Stimulated activated CD8-positive, alpha-beta memory T cell treated with anti-CD3 and anti-CD28 coated beads, Interleukin-2, amount 100 ng/mL, for 48 hours (primary cell): ENCODE measurements around the gene HRC.
"Not testable (repeated sequence)": the region's sequence is repeated elsewhere in the genome, so short reads cannot be mapped to it uniquely, and the experiment has no call there.

Experiments
- DNase-seq, 2 donors: peaks; one replicate each; pipeline ENCODE4 v3.0.0-alpha.2; 2020; ENCODE audit warnings: low read depth in 2 of 2

HRC gene

DNA sequence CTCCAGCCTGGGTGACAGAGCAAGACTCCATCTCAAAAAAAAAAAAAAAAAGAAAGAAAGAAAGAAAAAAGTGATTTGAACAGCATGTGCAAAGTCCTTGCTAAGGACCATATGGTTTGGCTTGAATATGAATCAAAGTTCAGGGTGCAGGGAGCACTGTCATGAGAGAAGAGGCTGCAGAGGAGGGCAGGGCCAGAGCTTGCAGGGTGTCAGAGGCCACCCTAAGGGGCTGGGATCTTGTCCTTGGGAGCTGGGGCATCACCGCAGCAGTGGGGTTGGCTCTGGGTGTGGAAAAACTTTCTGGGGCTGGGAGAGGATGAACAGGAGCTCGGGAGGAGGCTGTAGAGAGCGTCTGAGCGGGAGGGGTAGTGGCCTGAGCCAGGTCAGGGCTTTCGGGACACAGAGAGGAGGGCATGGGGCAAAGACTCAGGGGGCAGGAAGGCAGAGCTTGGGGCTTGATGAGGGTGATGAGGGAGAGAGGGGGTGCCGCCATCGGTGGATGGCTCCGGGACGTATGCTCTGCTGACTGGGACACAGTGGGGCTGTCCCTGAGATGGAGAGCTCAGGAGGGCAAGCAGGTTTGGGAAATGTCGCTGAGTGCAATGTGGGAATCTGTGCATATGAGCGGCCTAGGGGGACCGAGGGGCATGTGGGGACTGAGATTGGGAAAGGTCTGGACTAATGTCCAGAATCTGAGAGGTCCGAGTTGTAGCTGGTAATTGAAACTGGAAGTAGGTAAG, 5.4 kb upstream of the HRC start:
- no peak for DNase-seq

DNA sequence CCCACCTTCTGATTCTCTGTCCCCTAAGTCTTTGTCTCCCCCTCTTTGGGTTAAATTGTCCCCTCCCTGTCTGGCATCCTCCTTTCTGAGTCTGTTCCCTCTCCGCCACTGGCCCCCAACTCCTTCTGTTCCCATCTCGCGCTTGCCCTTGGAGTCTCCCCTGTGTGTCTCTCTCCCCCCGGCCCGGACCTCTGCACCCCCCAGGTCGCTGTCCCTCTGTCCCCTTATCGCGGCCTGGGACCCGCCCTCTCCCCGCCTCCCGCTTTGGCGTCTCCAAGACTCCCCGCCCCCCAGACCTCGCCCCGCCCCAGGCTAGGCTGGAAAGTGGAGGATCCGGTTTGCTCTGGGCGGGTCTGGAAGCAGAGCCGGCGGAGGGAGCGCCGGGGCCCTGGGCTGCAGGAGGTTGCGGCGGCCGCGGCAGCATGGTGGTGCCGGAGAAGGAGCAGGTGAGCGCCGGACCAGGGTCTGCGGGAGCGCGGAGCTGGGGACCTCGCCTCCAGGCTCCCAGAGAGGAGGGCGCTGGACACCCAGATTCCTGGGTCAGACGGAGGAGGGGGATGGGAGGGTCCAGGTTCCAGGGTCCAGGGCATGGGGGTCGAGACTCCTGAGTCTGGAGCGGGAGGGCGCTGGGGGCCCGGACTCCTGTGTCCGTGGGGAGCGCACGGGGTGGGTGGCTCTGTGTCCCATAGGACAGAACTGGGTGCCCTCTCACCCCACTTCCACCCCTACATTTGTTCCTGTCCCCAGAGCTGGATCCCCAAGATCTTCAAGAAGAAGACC, 2.4 kb upstream of the HRC start, which contains the start of gene TRPM4:
Gene TRPM4 (plus strand): TSS at position 348 of the 780 bp plus-strand sequence. CDS start 75 bp downstream, at position 423.
- peak; percentile 30 to 53 for DNase-seq

DNA sequence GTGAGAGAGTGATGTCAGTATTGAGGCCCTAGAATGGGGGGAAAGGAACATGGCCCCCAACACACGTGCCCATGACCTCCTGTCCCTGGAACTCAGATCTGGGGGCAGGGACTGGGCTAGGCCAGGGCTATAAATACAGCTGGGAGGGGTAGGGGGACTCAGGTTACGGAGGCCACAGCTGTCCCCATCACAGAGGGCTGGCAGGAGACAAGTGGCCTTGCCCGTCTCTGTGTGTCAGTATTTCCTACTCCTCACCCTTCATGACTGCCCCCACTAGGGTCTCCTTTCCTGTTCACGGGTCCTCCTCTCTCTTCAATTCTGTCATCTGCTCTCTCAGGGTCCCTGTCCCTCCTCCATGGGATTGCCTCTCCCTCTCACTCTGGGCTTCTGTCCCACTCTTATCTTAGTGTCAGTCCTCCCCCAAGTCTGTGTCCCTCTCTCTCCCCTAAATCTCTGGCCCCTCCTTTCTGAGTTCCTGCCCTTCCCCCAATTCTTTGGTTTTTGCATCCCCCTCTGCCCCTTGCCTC, 687 bp upstream of the HRC start:
- no peak for DNase-seq

DNA sequence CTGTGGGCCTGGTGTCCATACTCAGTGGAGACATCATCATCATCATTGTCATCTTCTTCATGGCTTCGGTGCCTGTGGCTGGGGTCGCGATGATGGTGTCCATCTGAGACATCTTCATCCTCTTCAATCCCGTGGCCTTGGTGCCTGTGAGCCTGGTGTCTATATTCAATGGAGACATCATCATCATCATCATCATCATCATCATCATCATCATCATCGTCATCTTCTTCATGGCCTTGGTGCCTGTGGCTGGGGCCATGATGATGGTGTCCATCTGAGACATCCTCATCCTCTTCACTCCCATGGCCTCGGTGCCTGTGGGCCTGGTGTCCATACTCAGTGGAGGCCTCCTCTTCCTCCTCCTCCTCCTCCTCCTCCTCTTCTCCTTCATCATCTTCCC, 917 bp downstream of the HRC start:
- DNase-seq, result no peak

DNA sequence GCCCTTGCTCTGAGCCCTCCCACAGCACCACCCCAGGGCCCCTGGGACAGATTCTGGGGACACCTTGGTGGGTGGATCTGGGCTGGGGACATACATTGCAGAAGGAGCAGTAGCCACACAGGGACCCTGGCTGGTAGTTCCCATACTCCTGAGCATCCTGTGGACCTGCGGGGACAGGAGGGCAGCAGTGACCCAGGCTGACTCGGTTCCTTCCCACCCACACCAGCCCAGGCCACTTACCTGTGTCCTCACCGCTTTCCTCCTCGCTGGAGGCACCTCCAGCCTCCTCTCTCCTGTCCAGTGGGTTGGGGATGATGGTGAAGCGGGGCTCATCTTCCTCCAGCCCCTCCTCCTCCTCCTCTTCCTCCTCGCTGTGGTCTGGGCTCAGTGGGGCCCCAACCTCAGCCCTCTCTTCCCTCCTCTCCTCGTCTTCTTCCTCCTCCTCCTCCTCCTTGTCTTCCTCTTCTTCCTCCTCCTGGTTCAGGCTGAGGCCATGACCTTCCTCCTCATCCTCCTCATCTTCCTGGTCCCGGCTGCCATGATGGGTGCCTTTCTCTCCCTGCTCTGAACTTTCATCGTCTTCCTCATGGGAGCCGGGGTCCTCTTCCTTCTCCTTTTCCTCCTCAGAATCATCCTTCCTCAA, 1.9 kb downstream of the HRC start:
- DNase-seq, result no peak

DNA sequence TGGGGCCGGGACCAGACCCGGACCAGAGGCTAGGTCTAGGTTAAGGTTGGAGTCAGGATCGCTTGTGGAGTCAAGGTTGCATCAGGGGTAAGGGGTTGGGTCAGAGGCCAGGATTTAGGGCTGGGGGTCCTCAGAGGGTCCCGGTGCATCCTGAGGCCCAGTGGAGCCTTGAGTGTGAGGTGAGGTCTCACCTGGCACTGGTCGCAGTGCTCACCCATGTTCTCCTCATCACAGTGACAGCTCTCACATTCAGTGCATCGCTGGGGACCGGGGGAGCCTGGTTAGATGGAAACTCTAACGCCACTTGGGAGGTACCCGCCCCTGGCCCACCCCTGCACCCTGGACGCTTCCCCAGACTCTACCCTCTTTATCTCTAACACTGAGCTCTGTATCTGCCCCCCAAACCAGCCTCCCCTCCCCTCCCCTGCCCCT, 3.1 kb downstream of the HRC start:
- DNase-seq, result no peak

DNA sequence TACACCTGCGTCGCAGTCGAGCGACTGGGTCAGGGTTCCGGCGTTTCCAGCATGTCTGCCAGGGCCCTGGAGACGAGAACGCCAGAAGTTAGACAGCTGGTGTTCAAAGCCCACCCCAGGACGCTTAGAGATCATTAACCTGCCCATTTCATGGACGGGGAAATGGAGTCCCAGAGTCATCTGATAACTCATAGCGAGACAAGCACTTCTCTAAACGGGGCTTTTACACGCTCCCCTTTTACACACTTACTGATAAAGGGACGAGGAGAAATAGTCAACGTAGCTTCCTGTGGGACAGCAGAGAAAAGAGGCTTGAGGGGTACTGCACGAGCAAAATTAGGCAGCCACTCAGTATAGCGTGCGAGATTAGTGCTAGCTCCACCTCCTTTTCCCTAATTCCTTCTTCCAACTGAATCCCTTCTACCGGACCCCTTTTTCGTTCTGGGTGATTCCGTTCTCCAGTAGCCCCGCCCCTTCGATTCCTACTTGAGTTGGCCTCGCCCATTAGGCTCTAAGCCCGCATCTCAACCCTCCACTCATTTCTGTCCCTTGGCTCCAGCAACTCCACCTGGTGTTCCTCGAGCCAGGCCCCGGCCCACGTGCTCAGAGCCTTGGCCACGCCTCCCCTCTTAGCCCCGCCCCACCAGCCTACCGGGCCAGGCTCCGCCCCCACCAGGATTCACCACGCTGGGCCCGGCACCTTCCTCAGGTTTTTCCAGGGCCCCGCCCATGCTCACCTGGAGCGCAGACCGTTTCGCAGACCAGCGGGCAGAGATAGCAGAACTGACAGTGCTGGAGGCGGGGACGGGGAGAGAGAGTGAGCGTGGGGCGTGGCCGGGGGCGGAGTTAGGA, 3.7 kb downstream of the HRC start:
- peak in 1 of 2 donors; percentile 30 for DNase-seq

DNA sequence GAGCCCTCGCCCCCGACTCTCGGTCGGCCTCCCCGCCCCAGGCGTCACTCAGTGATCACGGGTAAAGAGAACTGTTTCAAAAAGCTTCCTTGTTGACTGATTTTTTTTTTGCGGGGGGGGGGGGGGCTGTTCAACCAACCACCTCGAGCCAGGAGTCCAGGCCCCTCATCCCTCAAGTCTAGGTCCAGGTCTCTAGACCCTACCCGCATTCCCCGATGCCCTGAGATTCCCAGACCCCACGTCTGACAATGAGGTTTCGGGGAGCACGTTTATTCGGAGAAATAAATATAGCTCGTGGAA, 4.3 kb downstream of the HRC start:
- DNase-seq, result no peak

DNA sequence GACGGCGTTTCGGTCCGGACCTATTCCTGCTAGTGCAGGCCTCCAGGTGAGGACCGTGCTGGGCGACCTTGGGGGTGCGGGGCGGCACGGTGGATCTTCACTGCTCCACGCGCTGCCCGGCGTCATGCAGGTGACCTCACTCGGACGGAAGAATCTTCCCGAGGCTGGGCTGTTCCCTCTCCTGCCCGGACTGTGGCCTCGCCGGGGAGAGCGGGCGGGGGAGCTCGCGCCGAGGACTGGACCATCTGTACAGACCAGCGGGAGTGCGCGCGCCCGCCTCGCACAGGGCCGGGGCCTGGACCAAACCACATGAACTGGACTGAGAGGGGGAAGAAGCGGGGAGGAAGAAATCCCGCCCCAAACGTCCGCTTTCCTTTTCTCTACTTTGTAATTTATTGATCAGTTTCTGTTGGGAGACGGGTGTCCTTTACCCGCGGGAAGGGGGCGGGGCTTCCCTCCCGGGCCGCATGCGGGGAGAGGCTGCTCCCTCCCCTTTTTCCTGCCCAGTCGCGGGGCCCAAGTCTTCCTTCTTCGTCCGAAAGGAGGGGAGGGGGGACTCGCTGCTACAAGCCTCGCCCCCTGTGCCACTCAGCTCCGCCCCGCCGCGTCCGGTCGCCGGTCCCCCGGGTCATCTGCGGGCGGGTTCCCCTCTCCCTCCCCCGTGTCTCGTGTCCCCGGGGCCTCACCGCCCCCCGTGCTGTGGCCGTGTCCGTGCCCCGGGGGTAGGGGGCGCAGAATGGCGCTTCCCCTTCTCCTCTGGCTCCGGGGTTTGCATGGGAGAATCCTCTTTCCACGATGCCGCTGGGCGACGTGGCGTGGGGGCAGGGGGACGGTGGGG, 4.9 kb downstream of the HRC start:
- DNase-seq, result peak in 1 of 2 donors; percentile 28

DNA sequence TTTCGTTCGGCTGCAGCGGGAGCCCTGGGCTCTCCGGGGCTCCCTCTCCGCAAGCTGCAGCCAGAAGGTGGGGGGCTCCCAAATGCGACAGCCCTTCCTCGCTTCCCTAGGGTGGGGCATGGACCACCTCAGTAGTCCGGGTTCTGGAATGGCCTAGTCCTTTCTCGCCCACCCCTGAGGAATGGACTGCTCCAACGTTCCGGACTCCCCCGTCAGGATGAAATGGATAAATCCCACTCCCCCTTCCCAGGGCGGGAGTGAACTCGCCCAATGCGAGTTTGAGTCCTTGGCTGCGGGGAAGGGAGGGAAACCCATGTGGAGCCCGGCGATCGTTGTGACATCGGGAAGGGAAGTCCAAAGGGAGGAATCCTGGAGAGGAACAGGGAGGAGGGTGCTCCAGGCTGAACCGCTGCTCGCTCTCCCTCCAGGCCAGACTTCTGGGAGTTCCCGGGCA, 5.5 kb downstream of the HRC start:
- no peak for DNase-seq

DNA sequence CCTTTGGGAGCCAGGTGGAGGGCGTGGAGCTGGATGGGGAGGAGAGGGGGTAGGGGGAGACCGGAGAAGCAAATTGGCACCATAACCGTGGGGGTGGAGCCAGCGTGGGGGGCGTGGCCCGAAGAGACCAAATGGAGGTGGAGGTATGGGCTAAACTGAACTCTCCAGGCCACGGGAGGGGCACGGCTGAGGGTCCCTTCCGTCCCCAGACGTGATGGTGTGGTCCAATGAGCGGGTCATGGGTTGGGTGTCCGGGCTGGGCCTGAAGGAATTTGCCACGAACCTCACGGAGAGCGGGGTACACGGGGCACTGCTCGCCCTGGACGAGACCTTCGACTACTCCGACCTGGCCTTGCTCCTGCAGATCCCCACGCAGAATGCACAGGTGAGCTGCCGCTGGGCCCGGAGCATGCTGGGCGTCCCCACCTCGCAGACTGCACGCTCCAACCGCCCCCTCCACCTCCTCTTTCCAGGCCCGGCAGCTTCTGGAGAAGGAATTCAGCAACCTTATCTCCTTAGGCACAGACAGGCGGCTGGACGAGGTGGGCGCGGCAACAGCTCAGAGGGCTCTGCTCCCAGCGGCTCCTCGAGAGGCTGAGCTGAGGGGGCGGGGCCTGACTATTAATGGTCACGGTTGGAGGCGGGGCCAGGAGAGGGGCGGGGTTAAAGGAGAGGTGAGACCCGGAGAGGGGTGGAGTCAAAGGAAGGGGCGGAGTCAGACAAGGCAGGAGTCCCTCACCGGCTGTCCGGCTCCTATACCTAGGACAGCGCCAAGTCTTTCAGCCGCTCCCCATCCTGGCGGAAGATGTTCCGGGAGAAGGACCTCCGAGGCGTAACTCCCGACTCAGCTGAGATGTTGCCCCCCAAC, 6.2 kb downstream of the HRC start:
- peak; percentile 71 to 83 for DNase-seq

DNA sequence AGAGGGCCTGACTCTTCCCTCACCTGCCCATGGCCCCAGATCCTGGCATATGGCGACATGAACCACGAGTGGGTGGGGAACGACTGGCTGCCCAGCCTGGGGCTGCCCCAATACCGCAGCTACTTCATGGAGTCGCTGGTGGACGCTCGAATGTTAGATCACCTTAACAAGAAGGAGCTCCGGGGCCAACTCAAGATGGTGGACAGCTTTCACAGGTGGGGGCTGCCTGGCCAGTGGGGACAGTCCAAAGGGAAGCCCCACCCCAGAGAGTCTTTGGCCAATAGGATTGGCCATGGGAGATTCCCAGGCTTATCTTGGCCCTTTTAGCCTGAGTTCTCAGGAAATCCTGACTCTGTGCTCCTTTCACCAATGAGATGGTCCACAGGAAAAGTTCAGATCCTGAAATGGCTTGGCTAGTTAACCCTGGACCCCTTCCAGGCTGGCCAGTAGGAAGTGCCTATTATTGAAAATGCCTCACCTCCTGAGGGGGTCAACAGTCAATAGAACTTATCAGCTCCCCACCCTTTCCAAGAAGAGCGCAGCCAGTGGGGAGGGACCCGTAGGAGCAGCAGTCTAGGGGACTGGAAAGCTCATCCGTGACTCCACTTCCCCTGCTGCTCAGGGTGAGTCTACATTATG, 7.0 kb downstream of the HRC start:
- no peak for DNase-seq

DNA sequence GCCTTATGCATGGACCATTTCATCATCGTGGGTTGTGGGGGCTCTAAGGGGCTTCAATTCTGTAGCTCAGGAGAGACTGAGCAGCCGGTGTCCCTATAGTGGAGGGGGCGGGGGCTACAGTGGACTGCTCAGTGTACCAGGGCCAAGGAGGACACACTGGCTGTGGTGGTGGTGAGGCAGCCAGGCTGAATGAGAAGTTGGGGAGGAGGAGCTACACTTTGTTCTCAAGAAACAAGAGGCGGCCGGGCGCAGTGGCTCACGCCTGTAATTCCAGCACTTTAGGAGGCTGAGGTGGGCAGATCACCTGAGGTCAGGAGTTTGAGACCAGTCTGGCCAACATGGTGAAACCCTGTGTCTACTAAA, 8.8 kb downstream of the HRC start:
- DNase-seq, result not testable (repeated sequence)

DNA sequence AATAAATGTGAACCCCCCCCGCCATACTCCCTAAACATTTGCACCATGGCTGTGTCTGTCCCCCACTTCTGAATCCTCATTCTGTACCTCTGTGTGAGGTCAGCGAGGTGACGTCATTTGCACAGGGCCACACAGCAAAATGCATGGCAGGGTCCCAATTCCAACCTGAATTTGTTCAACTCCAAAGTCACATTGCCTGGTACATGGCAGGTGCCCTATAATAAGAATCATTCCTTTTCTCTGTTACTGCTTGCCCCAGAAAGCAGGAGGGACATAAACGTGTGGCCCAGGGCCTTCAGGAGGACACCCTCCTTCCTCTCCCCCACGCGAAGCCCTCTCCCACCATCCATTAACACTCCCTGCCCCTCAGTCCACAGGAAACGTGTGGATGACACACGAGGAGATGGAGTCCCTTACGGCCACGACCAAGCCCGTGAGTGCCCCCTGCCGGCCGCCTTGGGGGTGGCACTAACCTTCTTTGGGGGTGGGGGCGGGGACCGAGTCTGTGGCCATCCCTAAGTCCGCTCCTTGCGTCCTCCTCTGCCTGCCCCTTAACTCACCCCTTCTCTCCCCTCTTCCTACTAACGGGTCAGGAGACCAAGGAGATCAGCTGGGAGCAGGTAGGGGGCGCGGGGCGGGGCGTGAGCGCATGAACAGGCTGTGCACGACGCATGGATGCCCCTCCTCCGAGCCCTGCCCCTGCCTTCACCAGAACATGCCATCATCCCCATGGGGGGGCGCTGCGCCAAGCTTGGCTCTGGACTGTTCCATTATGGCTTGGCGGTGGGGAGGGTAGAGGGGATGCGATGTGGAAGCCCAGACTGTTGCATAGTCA, 9.4 kb downstream of the HRC start:
- peak; percentile 76 to 79 for DNase-seq

DNA sequence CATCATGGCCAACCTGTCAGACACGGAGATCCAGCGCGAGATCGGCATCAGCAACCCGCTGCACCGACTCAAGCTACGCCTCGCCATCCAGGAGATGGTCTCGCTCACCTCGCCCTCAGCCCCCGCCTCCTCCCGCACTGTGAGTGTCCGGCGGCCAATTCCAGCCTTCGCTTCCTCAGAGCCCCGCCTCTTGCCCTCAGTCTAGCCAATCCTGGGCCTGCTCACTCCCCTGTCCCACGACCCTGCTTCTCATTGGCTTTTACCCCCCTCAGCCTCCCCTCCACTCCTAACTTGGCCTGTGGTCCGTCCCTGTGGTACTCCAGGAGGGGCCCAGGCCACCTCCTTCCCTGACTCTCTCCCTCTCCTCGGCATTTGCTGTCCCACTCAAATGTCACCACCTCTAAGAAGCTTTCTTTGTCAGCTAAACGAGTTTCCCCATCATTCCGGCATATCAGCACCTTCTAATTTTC, 12.3 kb downstream of the HRC start:
- peak; percentile 57 to 69 for DNase-seq

DNA sequence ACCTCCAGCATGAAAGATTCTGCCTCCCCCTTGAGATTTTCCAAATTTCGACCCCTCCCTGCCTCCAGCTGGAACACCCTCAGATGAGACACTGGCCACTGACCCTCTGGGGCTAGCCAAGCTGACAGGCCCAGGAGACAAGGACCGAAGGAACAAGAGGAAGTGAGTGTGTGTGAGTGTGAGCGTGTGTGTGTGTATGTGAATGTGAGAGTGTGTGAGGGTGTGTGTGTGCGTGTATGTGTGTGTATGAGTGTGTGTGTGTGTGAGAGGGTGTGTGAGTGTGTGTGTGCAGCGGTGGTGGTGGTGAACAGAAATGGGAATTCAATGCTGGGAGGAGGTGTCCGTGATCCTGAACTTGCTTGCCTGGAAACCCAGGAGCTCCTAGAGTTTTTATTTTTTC, 13.8 kb downstream of the HRC start:
- no peak for DNase-seq

DNA sequence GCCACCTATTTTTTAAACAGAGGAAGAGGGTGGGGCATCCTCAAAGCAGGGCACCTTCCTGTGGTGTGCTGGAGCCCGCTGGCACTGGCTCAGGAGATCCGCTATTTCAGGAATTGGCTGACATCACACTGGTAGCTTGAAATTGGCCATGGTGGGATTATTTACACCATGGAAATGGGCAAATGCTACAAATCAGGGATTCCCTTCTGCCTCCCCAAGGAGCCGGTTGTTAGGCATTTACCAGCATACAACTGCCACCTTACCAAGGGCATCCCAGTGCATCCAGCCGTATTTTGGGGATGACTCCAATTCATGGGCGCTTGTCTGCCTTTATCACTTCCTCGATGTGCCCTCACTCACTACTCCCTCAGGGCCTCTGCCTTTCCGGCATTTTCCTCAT, 14.2 kb downstream of the HRC start:
- no peak for DNase-seq

DNA sequence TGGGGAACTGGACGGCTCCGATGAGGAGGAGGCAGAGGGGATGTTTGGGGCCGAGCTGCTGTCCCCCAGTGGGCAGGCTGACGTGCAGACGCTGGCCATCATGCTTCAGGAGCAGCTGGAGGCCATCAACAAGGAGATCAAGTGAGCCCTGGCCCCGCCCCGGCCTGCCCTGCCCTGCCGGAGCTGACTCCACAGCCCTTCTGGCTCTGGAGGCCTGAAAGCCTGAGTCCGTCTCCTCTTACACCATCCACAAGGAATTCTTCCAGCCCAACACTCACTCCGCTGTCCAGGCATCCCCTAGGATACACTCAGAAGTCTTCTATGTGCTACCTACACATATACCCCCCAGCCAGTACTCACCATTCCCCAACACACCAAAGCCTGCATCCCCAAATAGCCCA, 18.4 kb downstream of the HRC start:
- no peak for DNase-seq
